K562 (cell line): ENCODE results near the gene ATOH8. TPM values are rescaled to one million over a fixed set of nuclear protein-coding genes. Genes with fewer than 3 reads are reported as not detected.

Experiments
- ARID2 ChIP-seq: fragments of 450-650 bp; IDR thresholded peaks from 2 replicates; pipeline ENCODE4 v1.6.1; 2017; ENCODE audit warnings: antibody characterized with exemption, mild to moderate bottlenecking
- HNRNPK ChIP-seq: fragments of 200-400 bp; formaldehyde crosslinking; IDR thresholded peaks from one replicate; pipeline ENCODE4 v1.6.1; 2018; ENCODE audit warnings: mild to moderate bottlenecking, low read depth, low read length; ENCODE audit not compliant: poor library complexity, severe bottlenecking
- HSF4 ChIP-seq: fragments of 250-450 bp; sonication (Bioruptor Pico); IDR thresholded peaks from 2 replicates; pipeline ENCODE4 v2.1.2; 2022; ENCODE audit warnings: mild to moderate bottlenecking, moderate library complexity, borderline replicate concordance
- RFX7 ChIP-seq: fragments of 250-450 bp; sonication (Bioruptor Pico); IDR thresholded peaks from 2 replicates; pipeline ENCODE4 v1.5.1; 2021; ENCODE audit warnings: mild to moderate bottlenecking
- ZNF518B ChIP-seq: fragments of 250-450 bp; sonication (Bioruptor Pico); IDR thresholded peaks from 2 replicates; pipeline ENCODE4 v1.5.0; 2021; ENCODE audit warnings: mild to moderate bottlenecking, moderate library complexity
- polyA plus RNA-seq, 8 experiments: library from polyadenylated mRNA; depleted of rRNA in 4 of 8; stranded (reverse) in 5 of 8; unstranded in 3 of 8; fragments of >200 nt; fragmentation: Nextera tagmentation in 2 of 8; fragmentation: Illumina TruSeq in 1 of 8; extraction: Ambion mirVana in 2 of 8; extraction: Trizol in 1 of 8; gene quantifications; 2 replicates each; pipeline versions ENCODE4 v1.2.1 to v1.2.3, GENCODE V29; 2011 to 2014; ENCODE audit warnings: inconsistent platforms in 1 of 8, missing spikeins in 1 of 8
- total RNA-seq, 7 experiments: library from RNA; depleted of rRNA in 6 of 7; stranded (reverse); fragments of >200 nt in 6 of 7; fragmentation: Illumina TruSeq in 2 of 7; extraction: Trizol in 2 of 7; gene quantifications; 2 replicates each; pipeline versions ENCODE4 v1.2.1 to v1.2.3, GENCODE V29; 2011 to 2021; ENCODE audit warnings: low replicate concordance in 1 of 7
- TF ChIP-seq, protein P1 (sequence below), 2 experiments: fragments of 150-350 bp in 1 of 2; IDR thresholded peaks; 2 replicates each; pipeline ENCODE4 v1.6.1; 2012 to 2016; ENCODE audit warnings: low read depth in 2 of 2, low read length in 2 of 2, mild to moderate bottlenecking in 1 of 2, moderate library complexity in 1 of 2

Gene ATOH8
- total and polyA plus RNA-seq, 9 of the 15 experiments (the other 6 are each of a cell fraction or from before 2014, with no cell fraction given) = not detected

GRCh38 chr2:85741211-85741832 lies 12.5 kb upstream of the ATOH8 start (continued):
- no peak for TF ChIP-seq ZNF518B (CRISPR knock-in tag)
- no peak for TF ChIP-seq RFX7 (CRISPR knock-in tag)
- TF ChIP-seq HNRNPK = no peak
- TF ChIP-seq HSF4 (CRISPR knock-in tag) = no peak
- TF ChIP-seq ARID2 = no peak
- TF ChIP-seq, protein P1, sequence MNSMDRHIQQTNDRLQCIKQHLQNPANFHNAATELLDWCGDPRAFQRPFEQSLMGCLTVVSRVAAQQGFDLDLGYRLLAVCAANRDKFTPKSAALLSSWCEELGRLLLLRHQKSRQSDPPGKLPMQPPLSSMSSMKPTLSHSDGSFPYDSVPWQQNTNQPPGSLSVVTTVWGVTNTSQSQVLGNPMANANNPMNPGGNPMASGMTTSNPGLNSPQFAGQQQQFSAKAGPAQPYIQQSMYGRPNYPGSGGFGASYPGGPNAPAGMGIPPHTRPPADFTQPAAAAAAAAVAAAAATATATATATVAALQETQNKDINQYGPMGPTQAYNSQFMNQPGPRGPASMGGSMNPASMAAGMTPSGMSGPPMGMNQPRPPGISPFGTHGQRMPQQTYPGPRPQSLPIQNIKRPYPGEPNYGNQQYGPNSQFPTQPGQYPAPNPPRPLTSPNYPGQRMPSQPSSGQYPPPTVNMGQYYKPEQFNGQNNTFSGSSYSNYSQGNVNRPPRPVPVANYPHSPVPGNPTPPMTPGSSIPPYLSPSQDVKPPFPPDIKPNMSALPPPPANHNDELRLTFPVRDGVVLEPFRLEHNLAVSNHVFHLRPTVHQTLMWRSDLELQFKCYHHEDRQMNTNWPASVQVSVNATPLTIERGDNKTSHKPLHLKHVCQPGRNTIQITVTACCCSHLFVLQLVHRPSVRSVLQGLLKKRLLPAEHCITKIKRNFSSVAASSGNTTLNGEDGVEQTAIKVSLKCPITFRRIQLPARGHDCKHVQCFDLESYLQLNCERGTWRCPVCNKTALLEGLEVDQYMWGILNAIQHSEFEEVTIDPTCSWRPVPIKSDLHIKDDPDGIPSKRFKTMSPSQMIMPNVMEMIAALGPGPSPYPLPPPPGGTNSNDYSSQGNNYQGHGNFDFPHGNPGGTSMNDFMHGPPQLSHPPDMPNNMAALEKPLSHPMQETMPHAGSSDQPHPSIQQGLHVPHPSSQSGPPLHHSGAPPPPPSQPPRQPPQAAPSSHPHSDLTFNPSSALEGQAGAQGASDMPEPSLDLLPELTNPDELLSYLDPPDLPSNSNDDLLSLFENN (IDR thresholded peaks at IDR 0.05; ENCODE audit: low read depth in 2 of 2, low read length in 2 of 2) = no peak
